Muscle of leg (tissue), 11 donors: ENCODE measurements around the gene UBE3A. TPM values are rescaled to one million over a fixed set of nuclear protein-coding genes. Genes with fewer than 3 reads are reported as not detected.

Experiments
- DNase-seq: peaks from one replicate; pipeline ENCODE4 v3.0.0; 2013
- H3K27ac ChIP-seq: one replicate; pipeline ENCODE4 v1.5.1; 2013; ENCODE audit warnings: mild to moderate bottlenecking, low read length, control low read depth
- H3K27me3 ChIP-seq: one replicate; pipeline ENCODE4 v1.6.1; 2013; ENCODE audit warnings: low read length; ENCODE audit not compliant: control insufficient read depth, insufficient read depth
- H3K36me3 ChIP-seq: one replicate; pipeline ENCODE4 v1.6.1; 2013; ENCODE audit warnings: low read length; ENCODE audit not compliant: control insufficient read depth, insufficient read depth
- H3K4me1 ChIP-seq: one replicate; pipeline ENCODE4 v1.6.1; 2013; ENCODE audit warnings: low read length; ENCODE audit not compliant: control insufficient read depth, insufficient read depth
- H3K4me3 ChIP-seq: one replicate; pipeline ENCODE4 v1.5.1; 2013; ENCODE audit warnings: low read length, control low read depth
- H3K9me3 ChIP-seq: replicated peaks from 2 replicates; pipeline ENCODE4 v1.6.1; 2013; ENCODE audit warnings: low read depth, low read length; ENCODE audit not compliant: control insufficient read depth
- WGBS: methylation state at CpG from one replicate; pipeline ENCODE4 v1.1.5; 2013; ENCODE audit warnings: missing lambda C conversion rate; ENCODE audit not compliant: insufficient coverage; 5-methylcytosine and 5-hydroxymethylcytosine counted together
- polyA plus RNA-seq, 8 donors: library from polyadenylated mRNA; unstranded; fragments of 120-200 nt; gene quantifications; one replicate each; pipeline versions ENCODE4 v1.2.1 to v1.2.3, GENCODE V29; 2013; ENCODE audit warnings: inconsistent platforms in 1 of 8, low replicate concordance in 1 of 8; ENCODE audit not compliant: insufficient read length in 8 of 8, insufficient read depth in 1 of 8
- total RNA-seq: library from RNA; stranded (reverse); fragments of 120-200 nt; gene quantifications from one replicate; pipeline ENCODE4 v1.2.4, GENCODE V29; 2013

Gene UBE3A
- total and polyA plus RNA-seq, 9 donors: 57.7 to 109 (median 79.1) TPM

GRCh38 chr15:25391971-25392721 is 46.7 kb downstream of the UBE3A start:
- no peaks in the 10 kb centered on the region for H3K4me1 ChIP-seq
- H3K9me3 ChIP-seq: peaks cover 2% of the 10 kb centered on the region
- H3K27me3 ChIP-seq: no peaks in the 10 kb centered on the region
- 67% methylated on average over 1 of the region's 4 CpGs for WGBS
- DNase-seq: peak; percentile 82
- no peak overlapping the region for H3K27ac ChIP-seq
- no peak overlapping the region for H3K4me3 ChIP-seq
- peaks cover 6% of the 10 kb centered on the region for H3K36me3 ChIP-seq

- DNase-seq: no peak
- Histone ChIP-seq H3K27ac (no peak overlapping the region), H3K27me3 (no peaks in the 10 kb centered on the region), H3K9me3 (peaks cover 13% of the 10 kb centered on the region), H3K4me3 (no peak overlapping the region), H3K4me1 (no peaks in the 10 kb centered on the region), H3K36me3 (peaks cover 7% of the 10 kb centered on the region)
Measured at GRCh38 chr15:25385986-25386385, 52.8 kb downstream of the UBE3A start.

DNA sequence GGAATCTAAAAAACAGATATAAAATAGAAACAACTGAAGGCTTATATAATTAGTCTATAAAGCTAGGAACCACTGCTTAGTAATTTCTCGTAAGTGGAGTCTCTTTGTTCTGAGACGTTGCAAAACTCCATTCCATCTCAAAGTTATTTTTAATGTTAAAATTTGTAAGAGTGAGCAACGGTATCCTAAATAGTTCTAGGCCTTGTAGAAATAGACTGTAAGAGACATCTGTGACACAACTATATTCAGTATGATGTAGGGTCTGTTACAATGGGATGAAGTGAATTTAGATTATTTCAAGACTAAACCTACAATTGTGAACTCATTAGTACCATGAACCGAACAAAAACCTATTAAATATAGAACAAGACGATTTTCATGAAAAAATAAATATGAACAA is 57.2 kb downstream of the UBE3A start:
- no peak overlapping the region for H3K27ac ChIP-seq
- no peaks in the 10 kb centered on the region for H3K4me1 ChIP-seq
- no peak overlapping the region for H3K4me3 ChIP-seq
- peaks cover 12% of the 10 kb centered on the region for H3K36me3 ChIP-seq
- WGBS: no CpG with 5 or more reads among the region's 5 CpGs
- DNase-seq: no peak
- peaks cover 16% of the 10 kb centered on the region for H3K9me3 ChIP-seq
- no peaks in the 10 kb centered on the region for H3K27me3 ChIP-seq

DNA sequence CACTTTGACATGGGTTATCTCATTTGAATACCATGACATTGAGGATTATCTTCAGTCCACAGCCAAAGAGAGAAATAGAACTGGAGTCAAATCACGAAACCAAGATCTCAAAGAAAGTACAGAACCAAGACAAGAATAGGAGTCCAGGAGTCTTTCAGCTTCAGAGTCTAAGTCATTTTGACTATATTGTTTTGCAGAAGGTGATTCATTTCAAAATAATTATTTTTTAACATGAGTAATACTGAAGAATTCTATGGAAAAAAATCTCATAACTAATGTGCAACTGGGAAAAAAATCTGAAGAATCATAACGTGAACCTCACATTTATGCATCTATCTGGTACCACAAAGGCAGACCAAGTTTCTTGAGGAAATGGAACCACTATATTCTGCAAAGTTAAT is 60.3 kb downstream of the UBE3A start:
- WGBS: no CpG with 5 or more reads among the region's 2 CpGs
- no peak overlapping the region for H3K27ac ChIP-seq
- DNase-seq: no peak
- peaks cover 17% of the 10 kb centered on the region for H3K36me3 ChIP-seq
- H3K4me1 ChIP-seq: no peaks in the 10 kb centered on the region
- H3K4me3 ChIP-seq: no peak overlapping the region
- no peaks in the 10 kb centered on the region for H3K27me3 ChIP-seq
- peaks cover 3% of the 10 kb centered on the region for H3K9me3 ChIP-seq

DNA sequence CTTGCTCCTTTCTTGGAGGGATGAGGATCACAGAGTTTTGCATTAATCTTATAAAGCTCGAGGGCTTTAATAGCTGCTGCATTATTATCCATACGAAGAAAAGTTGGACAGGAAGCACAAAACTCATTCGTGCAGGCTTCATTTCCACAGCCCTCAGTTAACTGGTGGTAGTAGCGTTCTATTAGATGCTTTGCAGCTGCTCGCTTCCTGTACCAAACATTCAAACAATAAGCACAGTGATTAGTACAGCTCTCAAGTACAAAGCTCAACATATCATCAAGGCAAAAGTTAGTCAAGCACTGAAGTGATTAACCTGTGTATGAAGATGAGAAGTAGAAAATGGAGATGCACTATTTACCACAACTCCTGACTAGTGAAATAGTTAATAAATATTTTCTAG is 63.3 kb downstream of the UBE3A start:
- no peak for DNase-seq
- H3K4me1 ChIP-seq: no peaks in the 10 kb centered on the region
- WGBS: no CpG with 5 or more reads among the region's 5 CpGs

DNA sequence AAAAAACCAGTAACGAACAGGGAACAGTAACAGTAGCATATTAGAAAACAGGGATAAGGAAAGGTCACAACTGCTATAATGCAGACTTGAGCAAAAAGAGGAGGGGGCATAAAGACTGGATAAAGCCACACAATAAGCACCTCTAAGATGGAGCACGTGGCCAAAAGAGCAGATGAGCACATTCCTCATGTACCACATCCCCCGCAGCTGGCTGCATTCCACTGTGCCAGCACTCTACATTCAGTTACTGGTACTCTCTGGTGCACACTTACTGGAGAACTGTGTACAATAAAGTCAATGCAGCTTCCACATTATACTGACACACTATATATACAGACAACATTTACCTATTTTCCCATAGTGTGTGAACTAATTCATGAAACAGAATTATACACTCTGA is 64.7 kb downstream of the UBE3A start:
- no CpG with 5 or more reads among the region's 3 CpGs for WGBS
- Histone ChIP-seq H3K27me3 (no peaks in the 10 kb centered on the region), H3K4me1 (no peaks in the 10 kb centered on the region), H3K27ac (no peak overlapping the region), H3K4me3 (no peak overlapping the region), H3K9me3 (no peaks in the 10 kb centered on the region), H3K36me3 (peaks cover 30% of the 10 kb centered on the region)
- DNase-seq: no peak

More for the DNA sequence above, 63.3 kb downstream of the UBE3A start:
- no peak overlapping the region for H3K4me3 ChIP-seq
- H3K9me3 ChIP-seq: peaks cover 3% of the 10 kb centered on the region
- no peak overlapping the region for H3K27ac ChIP-seq
- H3K36me3 ChIP-seq: peaks cover 32% of the 10 kb centered on the region
- H3K27me3 ChIP-seq: no peaks in the 10 kb centered on the region

GRCh38 chr15:25372298-25372697 is 66.5 kb downstream of the UBE3A start:
- no peak overlapping the region for H3K4me3 ChIP-seq
- WGBS: no CpG with 5 or more reads among the region's 1 CpG
- H3K4me1 ChIP-seq: no peaks in the 10 kb centered on the region
- H3K27me3 ChIP-seq: no peaks in the 10 kb centered on the region
- H3K36me3 ChIP-seq: peaks cover 30% of the 10 kb centered on the region
- peak; percentile 27 for DNase-seq
- no peak overlapping the region for H3K27ac ChIP-seq
- no peaks in the 10 kb centered on the region for H3K9me3 ChIP-seq

- no peaks in the 10 kb centered on the region for H3K27me3 ChIP-seq
- peaks cover 20% of the 10 kb centered on the region for H3K36me3 ChIP-seq
- H3K9me3 ChIP-seq: no peaks in the 10 kb centered on the region
- H3K4me3 ChIP-seq: no peak overlapping the region
- no peak overlapping the region for H3K27ac ChIP-seq
- no peak for DNase-seq
- no CpG with 5 or more reads among the region's 1 CpG for WGBS
- no peaks in the 10 kb centered on the region for H3K4me1 ChIP-seq
Measured at GRCh38 chr15:25368850-25369249, 70.0 kb downstream of the UBE3A start.

DNA sequence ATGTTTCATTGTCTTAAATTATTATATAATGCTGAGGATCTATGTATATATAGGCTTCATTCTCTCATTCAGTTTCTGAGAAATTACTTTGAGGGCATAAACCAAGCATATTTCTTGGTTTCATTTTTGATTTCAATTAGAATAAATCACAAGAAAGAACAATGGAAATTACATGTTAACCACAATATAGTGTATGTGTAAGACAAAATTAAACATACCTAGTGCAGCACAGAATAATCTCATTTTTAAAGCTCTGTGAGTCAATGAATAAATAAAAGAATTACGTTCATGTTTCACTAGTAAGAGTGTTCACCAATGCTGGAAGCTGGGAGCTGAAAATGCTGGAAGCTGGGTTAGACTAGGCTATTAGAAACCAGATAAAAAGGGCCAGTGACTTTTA is 72.8 kb downstream of the UBE3A start:
- 100% methylated on average over 1 of the region's 1 CpG for WGBS
- no peaks in the 10 kb centered on the region for H3K9me3 ChIP-seq
- no peaks in the 10 kb centered on the region for H3K27me3 ChIP-seq
- DNase-seq: no peak
- no peak overlapping the region for H3K4me3 ChIP-seq
- H3K36me3 ChIP-seq: peaks cover 9% of the 10 kb centered on the region
- no peaks in the 10 kb centered on the region for H3K4me1 ChIP-seq
- H3K27ac ChIP-seq: no peak overlapping the region

- no peaks in the 10 kb centered on the region for H3K4me1 ChIP-seq
- H3K27me3 ChIP-seq: no peaks in the 10 kb centered on the region
- H3K27ac ChIP-seq: no peak overlapping the region
- DNase-seq: peak; percentile 4
- H3K4me3 ChIP-seq: no peak overlapping the region
- H3K9me3 ChIP-seq: no peaks in the 10 kb centered on the region
- WGBS: no CpG with 5 or more reads among the region's 1 CpG
- H3K36me3 ChIP-seq: peaks cover 2% of the 10 kb centered on the region
Measured at GRCh38 chr15:25362545-25362944, 76.3 kb downstream of the UBE3A start.

- WGBS: no CpG with 5 or more reads among the region's 2 CpGs
- H3K27ac ChIP-seq: no peak overlapping the region
- H3K4me3 ChIP-seq: no peak overlapping the region
- no peak for DNase-seq
- H3K4me1 ChIP-seq: no peaks in the 10 kb centered on the region
- H3K9me3 ChIP-seq: peaks cover 9% of the 10 kb centered on the region
- peaks cover 10% of the 10 kb centered on the region for H3K36me3 ChIP-seq
- no peaks in the 10 kb centered on the region for H3K27me3 ChIP-seq
Measured at GRCh38 chr15:25347707-25348106, 91.1 kb downstream of the UBE3A start.
